DMS153 treated with DMSO at 0.1 percent for 48 hours (cell line): ENCODE data around the gene CRNN.

Experiments
- DNase-seq: peaks from one replicate; lab custom pipeline; 2025; ENCODE audit not compliant: unreplicated experiment; lab: John Stamatoyannopoulos, UW

The CRNN gene

GRCh38 chr1:152426731-152427130 lies 12.7 kb upstream of the CRNN start:
- DNase-seq, result no peak

GRCh38 chr1:152419917-152420316 lies 5.9 kb upstream of the CRNN start:
- DNase-seq, result no peak

GRCh38 chr1:152415454-152416227 lies 1.6 kb upstream of the CRNN start:
- no peak for DNase-seq

GRCh38 chr1:152412756-152413155 lies 1.3 kb downstream of the CRNN start:
- no peak for DNase-seq

- DNase-seq, result no peak
Observed at GRCh38 chr1:152411134-152411533, 2.9 kb downstream of the CRNN start.

GRCh38 chr1:152410599-152410998 lies 3.5 kb downstream of the CRNN start:
- DNase-seq, result no peak

- DNase-seq, result no peak
Observed at GRCh38 chr1:152410028-152410427, 4.0 kb downstream of the CRNN start.

GRCh38 chr1:152408664-152409063 lies 5.4 kb downstream of the CRNN start:
- no peak for DNase-seq

- no peak for DNase-seq
Observed at GRCh38 chr1:152398812-152399698, 15.0 kb downstream of the CRNN start.

GRCh38 chr1:152397474-152397873 lies 16.6 kb downstream of the CRNN start:
- no peak for DNase-seq

- no peak for DNase-seq
Observed at GRCh38 chr1:152394151-152394550, 19.9 kb downstream of the CRNN start.

GRCh38 chr1:152392909-152393308 lies 21.2 kb downstream of the CRNN start:
- no peak for DNase-seq

- DNase-seq, result no peak
Observed at GRCh38 chr1:152388889-152389288, 25.2 kb downstream of the CRNN start.

- DNase-seq, result no peak
Observed at GRCh38 chr1:152386940-152387339, 27.1 kb downstream of the CRNN start.

- no peak for DNase-seq
Observed at GRCh38 chr1:152380932-152381331, 33.1 kb downstream of the CRNN start.

- no peak for DNase-seq
Observed at GRCh38 chr1:152374451-152374850, 39.6 kb downstream of the CRNN start.

GRCh38 chr1:152372672-152373071 lies 41.4 kb downstream of the CRNN start:
- DNase-seq, result no peak

- DNase-seq, result no peak
Observed at GRCh38 chr1:152367436-152367835, 46.6 kb downstream of the CRNN start.

- DNase-seq, result no peak
Observed at GRCh38 chr1:152359906-152360305, 54.2 kb downstream of the CRNN start, which contains the start of gene FLG2. TSS of gene FLG2 (minus strand) at chr1:152360006. CDS start at chr1:152358884, 1,122 bp downstream.
